Colonic mucosa (tissue), 4 donors: ENCODE results near the gene TENT5C. TPM values are rescaled to one million over a fixed set of nuclear protein-coding genes. Genes with fewer than 3 reads are reported as not detected.

ENCODE experiments used
- DNase-seq: peaks from one replicate; pipeline ENCODE4 v3.0.0-alpha.2; 2020
- H3K27ac ChIP-seq: fragments of 200-600 bp; one replicate; pipeline ENCODE4 v1.8.0; 2021
- H3K27me3 ChIP-seq: fragments of 200-600 bp; one replicate; pipeline ENCODE4 v1.8.0; 2021
- H3K36me3 ChIP-seq: fragments of 200-600 bp; one replicate; pipeline ENCODE4 v1.8.0; 2021
- H3K4me1 ChIP-seq: fragments of 200-600 bp; one replicate; pipeline ENCODE4 v1.8.0; 2021; ENCODE audit warnings: mild to moderate bottlenecking
- H3K4me3 ChIP-seq: fragments of 200-600 bp; one replicate; pipeline ENCODE4 v1.8.0; 2021
- H3K9ac ChIP-seq, 2 donors: one replicate each; pipeline ENCODE4 v1.7.0; 2013; ENCODE audit warnings: control low read depth in 2 of 2, low read depth in 2 of 2, low read length in 2 of 2
- H3K9me3 ChIP-seq: fragments of 200-600 bp; one replicate; pipeline ENCODE4 v1.8.0; 2021
- CTCF ChIP-seq: fragments of 200-600 bp; IDR thresholded peaks from one replicate; pipeline ENCODE4 v1.8.0; 2022; ENCODE audit warnings: antibody characterized with exemption, mild to moderate bottlenecking
- intact Hi-C: fragments of 100-400 bp; cut with DNase I; formaldehyde crosslinking; loops from one replicate; pipeline ENCODE4 v1.14.1; 2022
- total RNA-seq, 2 donors: library from RNA; stranded (reverse); fragmentation: NEBNext Ultra II Directional in 1 of 2; extraction: Animal tissue kit (Norgen Biotek cat#: 25700) in 1 of 2; gene quantifications; one replicate each; pipeline ENCODE4 v1.2.1, GENCODE V29; 2021
- donor health status: healthy.
- donor health status: DM: no; HTN: no; CAD: no.
- donor health status: DM: no; HTN: no; CAD: no.

The TENT5C gene
- total RNA-seq, 2 donors from 2014 or later = 40.7 to 58.5 TPM

- intact Hi-C loops = no loop called here
- DNase-seq = no peak
- TF ChIP-seq CTCF = no peak
Measured at GRCh38 chr1:117578466-117578865, 27.4 kb upstream of the TENT5C start.

GRCh38 chr1:117579221-117579906 lies 26.5 kb upstream of the TENT5C start:
- no peak for DNase-seq
- Histone ChIP-seq H3K4me1 (no peaks in the 10 kb centered on the region), H3K27me3 (no peaks in the 10 kb centered on the region), H3K9me3 (no peaks in the 10 kb centered on the region), H3K27ac (no peak overlapping the region), H3K4me3 (no peak overlapping the region), H3K36me3 (no peaks in the 10 kb centered on the region), H3K9ac (no peak overlapping the region)
- TF ChIP-seq CTCF = no peak
- intact Hi-C loops = no loop called here

More at GRCh38 chr1:117578466-117578865, 27.4 kb upstream of the TENT5C start:
- H3K27me3 ChIP-seq = no peaks in the 10 kb centered on the region
- H3K9me3 ChIP-seq = no peaks in the 10 kb centered on the region
- H3K27ac ChIP-seq = no peak overlapping the region
- no peaks in the 10 kb centered on the region for H3K36me3 ChIP-seq
- H3K4me3 ChIP-seq = no peak overlapping the region
- H3K4me1 ChIP-seq = no peaks in the 10 kb centered on the region
- no peak overlapping the region for H3K9ac ChIP-seq

- H3K27ac ChIP-seq = no peak overlapping the region
- H3K9me3 ChIP-seq = no peaks in the 10 kb centered on the region
- no peak for DNase-seq
- H3K36me3 ChIP-seq = no peaks in the 10 kb centered on the region
- intact Hi-C loops = no loop called here
- no peak for TF ChIP-seq CTCF
- no peak overlapping the region for H3K4me3 ChIP-seq
- no peaks in the 10 kb centered on the region for H3K27me3 ChIP-seq
- H3K9ac ChIP-seq = no peak overlapping the region
- no peaks in the 10 kb centered on the region for H3K4me1 ChIP-seq
Measured at GRCh38 chr1:117580436-117580835, 25.4 kb upstream of the TENT5C start.

- Histone ChIP-seq H3K9ac (no peak overlapping the region), H3K36me3 (no peaks in the 10 kb centered on the region), H3K4me1 (no peaks in the 10 kb centered on the region), H3K4me3 (no peak overlapping the region), H3K27ac (no peak overlapping the region), H3K9me3 (no peaks in the 10 kb centered on the region), H3K27me3 (no peaks in the 10 kb centered on the region)
- no peak for TF ChIP-seq CTCF
- intact Hi-C loops = no loop called here
- no peak for DNase-seq
Measured at GRCh38 chr1:117580882-117581281, 25.0 kb upstream of the TENT5C start.

GRCh38 chr1:117581391-117581943 lies 24.4 kb upstream of the TENT5C start:
- Histone ChIP-seq H3K36me3 (no peaks in the 10 kb centered on the region), H3K4me1 (no peaks in the 10 kb centered on the region), H3K9ac (no peak overlapping the region), H3K27me3 (no peaks in the 10 kb centered on the region), H3K4me3 (no peak overlapping the region), H3K27ac (no peak overlapping the region), H3K9me3 (no peaks in the 10 kb centered on the region)
- TF ChIP-seq CTCF = no peak
- intact Hi-C loops = no loop called here
- no peak for DNase-seq
